Measurements from ENCODE around the gene NECTIN3.

DNA sequence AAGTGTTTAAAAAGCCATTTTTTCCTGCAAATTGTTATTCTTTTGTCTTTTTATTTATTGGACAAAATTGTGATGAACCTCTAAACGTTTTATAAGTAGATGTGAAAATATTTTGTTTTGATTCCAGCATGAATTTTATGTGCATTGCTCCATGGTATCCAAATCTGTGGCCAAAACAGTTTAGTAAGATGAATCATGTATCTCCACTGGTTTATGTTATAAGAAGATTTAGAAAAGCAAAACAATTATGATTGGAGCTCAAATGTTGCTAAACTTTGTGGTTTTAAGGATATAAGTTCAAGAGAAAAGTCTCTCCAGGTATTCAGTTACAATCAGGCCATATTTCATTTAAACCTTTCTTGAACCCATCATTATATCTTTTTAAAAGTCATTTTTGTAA, 80.9 kb downstream of the NECTIN3 start:
- TF ChIP-seq POLR2A (IDR thresholded peaks at IDR 0.05): no peak
- TF ChIP-seq, protein P1, sequence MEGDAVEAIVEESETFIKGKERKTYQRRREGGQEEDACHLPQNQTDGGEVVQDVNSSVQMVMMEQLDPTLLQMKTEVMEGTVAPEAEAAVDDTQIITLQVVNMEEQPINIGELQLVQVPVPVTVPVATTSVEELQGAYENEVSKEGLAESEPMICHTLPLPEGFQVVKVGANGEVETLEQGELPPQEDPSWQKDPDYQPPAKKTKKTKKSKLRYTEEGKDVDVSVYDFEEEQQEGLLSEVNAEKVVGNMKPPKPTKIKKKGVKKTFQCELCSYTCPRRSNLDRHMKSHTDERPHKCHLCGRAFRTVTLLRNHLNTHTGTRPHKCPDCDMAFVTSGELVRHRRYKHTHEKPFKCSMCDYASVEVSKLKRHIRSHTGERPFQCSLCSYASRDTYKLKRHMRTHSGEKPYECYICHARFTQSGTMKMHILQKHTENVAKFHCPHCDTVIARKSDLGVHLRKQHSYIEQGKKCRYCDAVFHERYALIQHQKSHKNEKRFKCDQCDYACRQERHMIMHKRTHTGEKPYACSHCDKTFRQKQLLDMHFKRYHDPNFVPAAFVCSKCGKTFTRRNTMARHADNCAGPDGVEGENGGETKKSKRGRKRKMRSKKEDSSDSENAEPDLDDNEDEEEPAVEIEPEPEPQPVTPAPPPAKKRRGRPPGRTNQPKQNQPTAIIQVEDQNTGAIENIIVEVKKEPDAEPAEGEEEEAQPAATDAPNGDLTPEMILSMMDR (IDR thresholded peaks at IDR 0.05): no peak
- no peak for TF ChIP-seq POLR2AphosphoS5 (IDR thresholded peaks at IDR 0.05)

Data from upper lobe of left lung (tissue), 4 donors.